GM21529 (cell line): Measurements from ENCODE around the gene PSMD6.

Experiments
- ATAC-seq: cut with Tn5 transposase; IDR thresholded peaks from one replicate; pipeline ENCODE4 v1.9.1; 2021; ENCODE audit not compliant: unreplicated experiment

PSMD6 gene

DNA sequence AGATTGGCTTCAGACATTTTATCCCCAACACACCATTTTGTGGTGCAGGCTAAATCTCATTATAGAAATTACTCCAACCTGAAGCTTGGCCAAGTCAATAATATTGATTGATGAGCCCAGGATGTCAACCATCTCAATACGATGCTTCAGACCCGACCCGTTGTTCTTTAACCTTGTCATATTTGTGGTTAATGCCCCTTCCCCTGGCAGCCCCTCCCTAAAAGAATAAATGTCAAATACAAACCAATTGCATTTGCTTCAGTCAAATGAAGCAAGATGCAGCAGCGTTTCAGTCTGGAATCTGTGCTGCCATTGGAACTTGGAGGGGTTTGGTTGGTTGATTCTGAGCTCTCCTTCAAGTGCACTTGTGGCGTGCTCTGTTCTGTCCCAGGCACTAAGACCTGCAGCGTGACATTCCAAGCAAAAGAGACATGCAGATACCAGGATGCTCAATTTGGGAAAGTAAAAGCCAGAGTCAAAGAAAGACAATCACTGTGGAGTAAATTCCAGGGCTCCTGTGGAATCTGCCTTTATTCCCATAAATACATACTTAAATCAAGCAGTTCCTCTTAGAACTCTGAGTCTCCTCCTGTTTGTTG, 23.8 kb upstream of the PSMD6 start:
- ATAC-seq: no peak

DNA sequence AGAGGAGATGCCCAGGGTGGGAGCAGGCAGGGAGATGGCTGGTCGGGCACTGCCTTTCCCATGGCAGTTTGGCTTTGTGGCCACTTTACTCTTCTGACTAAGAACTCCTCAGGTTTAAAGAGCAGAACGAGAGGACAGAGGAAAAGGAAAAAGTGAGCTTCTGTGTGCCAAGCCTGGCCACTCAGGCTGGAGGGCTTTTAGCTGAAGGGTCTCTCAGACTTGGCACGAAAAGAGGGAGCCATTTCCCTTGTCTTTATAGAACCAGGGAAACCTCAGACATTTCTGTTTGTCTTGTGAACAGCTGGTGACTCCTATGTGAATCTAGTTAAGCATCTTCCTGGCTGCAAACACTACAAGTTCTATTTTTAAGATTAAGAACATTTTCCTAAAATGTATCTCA, 23.3 kb upstream of the PSMD6 start:
- ATAC-seq: no peak

DNA sequence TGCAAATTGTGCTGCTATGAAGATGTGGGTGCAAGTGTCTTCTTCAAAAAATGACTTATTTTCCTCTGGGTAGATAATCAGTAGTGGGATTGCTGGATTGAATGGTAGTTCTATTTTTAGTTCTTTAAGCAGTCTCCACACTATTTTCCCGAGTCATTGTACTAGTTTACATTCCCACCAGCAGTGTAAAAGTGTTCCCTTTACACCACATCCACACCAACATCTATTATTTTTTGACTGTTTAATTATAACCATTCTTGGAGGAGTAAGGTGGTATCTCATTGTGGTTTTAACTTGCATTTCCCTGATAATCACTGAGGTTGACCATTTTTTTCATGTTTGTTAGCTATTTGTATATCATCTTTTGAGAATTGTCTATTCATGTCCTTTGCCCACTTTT, 19.7 kb upstream of the PSMD6 start:
- ATAC-seq: no peak

DNA sequence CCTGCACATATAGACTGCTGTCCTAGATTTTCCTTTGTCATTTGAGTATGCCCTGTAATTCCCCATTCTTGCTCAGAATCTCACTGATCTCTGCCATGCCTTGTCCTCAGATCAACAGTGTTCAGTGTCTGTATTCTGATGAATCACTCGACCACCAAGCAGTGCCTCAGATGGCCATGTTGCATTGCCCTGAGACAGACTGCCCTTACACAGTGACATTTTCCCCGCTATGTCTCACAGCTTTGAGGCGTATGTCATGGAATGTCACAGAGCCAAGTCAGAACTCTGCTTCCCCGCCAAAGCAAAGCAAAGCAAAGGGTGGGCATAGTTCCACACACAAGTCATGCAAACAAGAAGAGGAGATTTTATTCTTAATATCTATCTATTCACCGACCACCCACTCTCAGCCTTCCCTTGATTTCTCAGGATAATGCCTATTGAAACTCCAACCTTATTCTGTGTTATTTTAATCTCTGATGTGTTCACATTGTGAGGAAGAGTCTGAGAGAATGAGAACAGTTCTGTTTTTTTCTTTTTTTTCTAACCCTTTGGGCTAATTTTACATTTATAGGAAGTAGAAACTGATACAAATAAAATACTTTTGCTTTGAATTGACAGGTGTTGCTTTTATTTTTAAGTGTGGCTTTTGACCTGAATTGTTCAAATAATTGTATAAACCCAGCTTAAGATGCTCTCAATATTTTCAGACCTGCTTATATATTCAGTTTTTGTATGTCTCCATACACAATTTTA, 16.9 kb upstream of the PSMD6 start:
- ATAC-seq: no peak

DNA sequence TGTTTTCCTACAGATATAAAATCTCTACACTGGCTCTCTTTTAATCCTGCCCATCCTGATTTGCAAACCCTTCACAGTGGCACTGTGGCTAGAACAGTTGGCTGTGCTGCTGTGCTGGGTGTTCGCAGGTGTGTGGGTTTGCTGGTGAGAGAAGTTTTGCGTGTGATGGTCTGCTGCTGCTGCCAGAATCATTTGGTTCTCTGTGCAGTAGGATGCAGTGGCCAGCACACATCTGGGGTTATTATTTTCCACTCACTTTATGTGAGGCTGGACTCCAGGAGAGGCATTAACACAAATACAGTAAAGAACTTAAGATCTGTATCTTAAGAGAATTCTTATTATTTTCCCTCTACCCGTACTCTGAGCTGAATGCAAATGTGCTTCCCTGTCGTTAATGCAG, 16.0 kb upstream of the PSMD6 start:
- no peak for ATAC-seq

DNA sequence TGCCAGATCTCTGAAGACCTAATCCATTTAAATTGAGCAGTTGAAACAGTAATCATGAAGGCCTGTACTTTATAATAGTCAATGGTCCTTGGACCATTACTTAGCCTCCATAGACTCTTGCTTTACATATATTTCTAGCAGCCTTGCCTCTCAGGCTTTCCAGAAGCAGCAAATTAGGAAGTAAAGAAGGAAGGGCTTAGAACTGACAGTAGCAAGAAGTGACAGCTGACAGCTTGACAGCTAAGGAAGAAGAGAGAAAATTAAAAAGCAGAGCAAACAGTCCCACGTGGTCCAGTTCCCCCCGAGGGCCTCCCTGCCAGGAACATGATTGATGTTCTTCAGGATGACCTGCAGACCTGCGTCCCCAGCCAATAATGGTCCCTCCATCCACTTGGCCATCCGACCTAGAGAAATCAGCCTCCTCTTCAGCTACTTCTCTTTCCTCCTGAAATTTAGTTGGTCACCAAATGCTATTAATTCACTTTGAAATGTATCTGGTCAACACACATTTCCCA, 15.0 kb upstream of the PSMD6 start:
- ATAC-seq: no peak

DNA sequence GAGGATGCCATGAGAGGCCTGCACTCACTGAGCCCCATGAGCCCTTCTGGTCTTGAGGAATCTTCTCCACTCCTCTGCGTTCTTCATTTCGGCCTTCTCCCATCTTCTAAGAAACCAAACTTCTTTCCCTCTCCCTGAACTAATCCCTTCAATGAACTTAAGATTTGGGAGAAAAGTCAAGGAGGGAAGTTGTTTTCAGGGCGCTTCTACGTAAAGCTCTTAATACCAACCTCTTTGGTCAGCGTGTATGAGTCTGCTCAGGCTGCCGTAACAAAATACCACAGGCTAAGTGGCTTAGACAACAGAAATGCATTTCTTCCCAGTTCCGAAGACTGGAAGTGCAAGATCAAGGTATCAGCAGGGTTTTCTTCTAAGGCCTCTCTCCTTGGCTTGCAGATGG, 13.8 kb upstream of the PSMD6 start:
- no peak for ATAC-seq

DNA sequence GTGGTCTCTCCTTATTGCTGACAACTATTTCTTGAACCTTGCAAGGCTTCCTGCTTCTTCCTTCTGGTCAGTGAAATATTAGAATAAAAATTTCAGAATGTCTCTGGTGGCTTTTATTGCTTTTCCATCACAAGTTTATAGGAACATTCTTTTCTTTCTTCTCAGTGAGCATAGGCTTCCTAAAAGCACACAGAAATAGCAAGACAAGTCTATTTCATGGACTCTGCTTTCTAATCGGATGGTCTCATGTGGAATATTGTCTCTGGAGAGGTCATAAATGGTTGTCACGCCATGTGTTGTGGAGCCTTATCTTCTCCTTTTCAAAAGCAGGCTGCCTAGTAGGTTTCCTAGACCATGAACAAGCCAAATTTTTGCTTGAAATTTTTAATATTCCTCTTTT, 9.8 kb upstream of the PSMD6 start:
- no peak for ATAC-seq

DNA sequence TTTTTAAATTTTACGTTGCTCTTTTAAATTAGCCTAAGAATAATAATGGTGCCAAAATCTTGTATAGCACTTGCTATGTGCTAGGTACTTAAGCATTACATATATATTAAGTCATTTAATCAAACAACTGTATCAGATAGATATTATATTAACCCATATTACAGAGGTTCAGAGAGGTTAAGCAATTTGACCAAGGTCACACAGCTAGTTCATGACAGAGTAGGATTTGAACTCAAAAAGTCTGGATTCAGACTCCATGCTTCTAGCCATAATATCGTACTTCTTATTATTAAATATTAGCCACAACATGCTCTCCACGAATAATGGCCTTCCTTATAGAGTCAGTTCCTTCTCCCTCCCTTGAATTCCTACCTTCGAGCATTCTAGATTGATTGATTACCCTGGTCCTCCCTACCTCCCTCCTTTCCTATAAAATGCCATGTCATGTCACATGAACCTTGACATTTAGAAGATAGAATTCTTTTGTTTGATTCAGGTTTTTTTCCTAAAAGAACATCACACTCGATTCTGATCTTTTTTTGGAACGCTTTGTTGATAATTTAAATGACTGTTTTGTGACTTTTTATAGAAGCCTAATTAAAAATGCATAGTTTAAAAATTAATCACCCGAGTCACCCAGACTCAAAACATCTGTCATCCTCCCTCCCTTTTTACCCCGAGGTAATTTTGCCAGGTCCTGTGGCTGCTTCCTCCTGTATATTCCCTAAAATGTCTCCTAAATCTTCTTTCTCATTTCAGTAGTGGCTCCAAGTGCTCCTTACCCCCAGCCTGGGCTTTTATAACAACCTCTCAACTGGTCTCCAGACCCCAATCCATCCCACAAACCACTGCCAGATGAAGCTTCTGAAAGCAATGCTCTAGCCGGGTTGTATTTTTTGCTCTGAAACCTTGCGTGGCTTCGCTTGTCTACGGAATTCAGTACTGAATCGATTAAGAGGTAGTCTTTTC, 8.5 kb upstream of the PSMD6 start:
- ATAC-seq: no peak

DNA sequence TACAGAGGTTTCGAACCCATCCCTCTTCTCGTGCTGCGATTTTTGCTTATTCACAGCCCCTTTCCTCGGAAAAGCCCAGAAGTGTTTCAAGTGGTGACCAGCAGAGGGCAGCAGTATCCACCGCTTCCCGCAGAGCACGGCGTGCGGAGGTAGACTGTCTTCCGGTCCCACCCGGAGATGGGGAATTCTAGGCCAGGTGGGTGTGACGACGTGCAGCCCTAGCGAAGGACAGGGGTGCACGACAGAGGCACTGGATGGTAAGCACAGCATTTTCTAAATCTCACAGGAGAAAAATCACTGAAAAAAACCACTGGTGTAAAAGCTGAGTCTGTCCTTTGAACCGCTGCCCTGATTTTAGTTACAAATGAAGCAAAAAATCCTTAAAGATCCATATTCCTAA, 7.4 kb upstream of the PSMD6 start:
- ATAC-seq: peak; percentile 95

DNA sequence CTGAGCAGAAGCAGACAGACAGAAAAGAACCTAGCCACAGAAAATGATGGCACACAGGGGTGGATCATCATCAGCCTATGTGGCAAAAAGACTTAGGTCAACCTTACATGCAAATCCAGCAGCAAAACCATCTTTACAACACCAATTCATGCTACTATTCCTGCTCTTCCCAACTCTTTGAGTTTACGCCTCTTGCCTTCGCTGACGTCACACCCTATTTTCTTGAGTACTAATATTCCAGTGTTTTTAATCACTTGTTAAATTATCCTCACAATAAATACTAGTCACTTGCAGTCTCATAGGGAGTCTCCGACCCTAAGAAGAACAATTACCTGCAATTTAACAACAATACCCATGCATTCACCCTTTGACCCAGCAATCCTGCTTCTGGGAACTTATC, 6.0 kb upstream of the PSMD6 start:
- no peak for ATAC-seq

DNA sequence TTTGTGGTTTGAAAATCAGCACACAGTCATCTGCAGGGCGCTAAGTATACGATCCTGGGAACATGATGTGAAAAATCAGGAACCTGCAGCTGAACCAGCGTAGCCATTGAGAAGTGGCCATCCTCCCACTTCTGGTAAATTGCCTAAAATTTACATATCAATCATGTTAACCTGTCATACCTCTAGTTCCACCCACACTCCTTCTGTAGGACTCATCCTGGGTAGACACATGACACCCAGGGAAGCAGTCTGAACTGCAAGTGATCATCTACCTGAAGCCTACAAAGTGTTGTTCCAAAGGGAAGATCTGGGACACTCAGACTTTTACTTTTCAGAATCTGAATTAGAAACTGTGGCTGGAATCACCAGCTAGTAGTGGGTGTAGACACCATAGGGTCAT, 5.5 kb upstream of the PSMD6 start:
- no peak for ATAC-seq

DNA sequence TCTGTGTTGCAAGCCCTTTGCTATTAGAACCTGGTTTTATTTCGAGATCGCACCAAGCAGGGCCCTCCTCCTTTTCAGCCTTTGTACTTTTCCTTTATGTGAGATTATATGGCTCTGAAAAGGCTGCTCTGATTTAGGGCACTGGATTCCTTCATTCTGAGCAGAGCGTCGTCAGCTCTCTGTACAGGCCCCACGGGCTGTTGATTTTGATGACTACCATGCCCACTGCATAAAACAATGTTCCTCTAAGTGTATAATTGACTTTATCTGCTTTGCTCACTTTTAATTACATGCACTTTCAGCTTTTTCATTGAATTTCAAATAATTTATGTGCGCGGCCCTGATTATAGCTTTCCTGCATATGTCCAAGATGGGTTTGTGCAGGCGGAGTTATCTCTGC, 4.4 kb upstream of the PSMD6 start:
- no peak for ATAC-seq

DNA sequence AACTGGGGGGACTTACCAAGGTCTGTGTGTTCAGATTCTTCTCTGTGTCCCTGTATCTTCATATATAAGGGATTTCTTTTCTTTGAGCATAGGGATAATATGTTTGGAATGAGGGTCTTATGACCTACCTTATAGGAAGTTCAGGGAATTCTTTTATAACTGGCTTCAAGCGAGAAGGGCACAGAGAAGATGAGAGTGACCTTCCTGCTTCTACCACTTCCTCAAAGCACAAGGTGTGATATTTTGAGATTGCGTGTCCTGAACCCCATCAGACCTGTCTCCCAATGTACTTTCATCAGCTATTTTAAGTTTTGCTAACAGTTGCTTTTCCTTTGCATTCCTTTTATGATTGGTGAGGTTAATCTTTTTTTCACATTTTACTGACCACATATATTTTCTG, 3.1 kb upstream of the PSMD6 start:
- ATAC-seq: no peak

DNA sequence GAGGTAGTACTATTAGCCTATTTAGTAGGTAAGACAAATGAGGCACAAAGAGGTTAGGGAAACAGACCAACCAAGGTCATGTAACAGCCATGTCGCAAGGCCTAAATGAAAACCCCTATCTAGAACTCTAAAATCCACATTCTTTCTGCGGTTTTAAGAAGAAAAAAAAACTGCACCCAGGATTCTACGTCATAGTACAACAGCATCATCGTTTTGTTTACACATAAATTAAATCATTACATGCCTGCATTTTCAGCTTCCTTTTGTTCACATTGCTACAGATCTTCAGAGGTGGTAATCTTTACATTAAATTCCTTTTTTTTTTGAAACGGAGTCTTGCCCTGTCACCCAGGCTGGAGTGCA, 548 bp upstream of the PSMD6 start:
- ATAC-seq: no peak

DNA sequence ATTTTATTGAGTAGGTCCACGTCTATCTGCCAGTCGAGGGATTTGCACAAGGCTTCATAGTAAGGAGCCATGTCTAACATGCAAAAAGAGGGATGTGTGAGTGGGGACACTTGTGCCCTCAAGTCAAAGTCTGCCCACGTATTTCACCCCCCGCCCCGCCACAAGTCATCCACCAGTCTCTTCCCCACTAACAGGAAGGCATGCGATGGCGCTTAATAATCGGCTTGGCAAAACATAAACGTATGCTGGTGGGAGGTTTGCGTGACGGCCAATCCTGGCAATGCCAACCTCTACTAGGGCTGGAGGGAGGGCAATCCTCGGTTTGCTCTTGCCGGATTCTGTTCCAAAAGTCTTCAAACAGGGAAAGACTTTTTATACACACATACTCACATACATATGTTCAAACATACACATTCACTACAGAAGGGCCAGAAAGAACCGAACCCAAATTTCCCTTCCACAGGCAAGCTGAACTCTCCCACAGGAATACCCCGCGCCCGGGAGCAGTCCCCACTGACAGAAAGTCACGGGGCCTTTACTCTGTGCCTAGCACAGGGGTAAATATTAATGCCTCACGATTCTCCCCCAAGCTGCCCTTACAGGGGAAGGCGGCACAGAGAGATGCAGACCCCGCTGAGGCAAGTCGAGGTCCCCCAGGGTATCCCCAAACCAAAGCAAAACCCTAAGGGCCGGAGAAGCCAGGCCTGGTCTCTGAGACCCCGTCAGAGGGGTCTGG, 675 bp downstream of the PSMD6 start:
- peak; percentile 14 for ATAC-seq

DNA sequence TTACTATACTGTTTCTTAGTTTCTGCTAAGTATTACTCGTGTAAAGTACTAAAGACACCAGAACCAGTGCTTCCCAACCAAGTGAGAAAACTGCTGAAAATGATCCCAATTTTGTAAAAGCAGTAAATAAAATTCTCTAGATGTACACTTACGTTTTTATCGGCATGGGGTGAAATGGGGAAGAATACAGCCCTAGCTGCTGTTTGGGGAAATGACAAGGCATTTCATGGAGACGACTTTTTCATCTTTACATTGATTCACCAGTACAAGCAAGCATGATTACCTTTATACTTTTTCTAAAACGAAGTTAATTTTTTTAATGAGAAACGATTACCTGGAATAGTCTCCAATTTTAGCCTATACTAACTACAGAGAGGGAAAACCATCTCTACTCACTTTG, 1.4 kb downstream of the PSMD6 start:
- no peak for ATAC-seq

DNA sequence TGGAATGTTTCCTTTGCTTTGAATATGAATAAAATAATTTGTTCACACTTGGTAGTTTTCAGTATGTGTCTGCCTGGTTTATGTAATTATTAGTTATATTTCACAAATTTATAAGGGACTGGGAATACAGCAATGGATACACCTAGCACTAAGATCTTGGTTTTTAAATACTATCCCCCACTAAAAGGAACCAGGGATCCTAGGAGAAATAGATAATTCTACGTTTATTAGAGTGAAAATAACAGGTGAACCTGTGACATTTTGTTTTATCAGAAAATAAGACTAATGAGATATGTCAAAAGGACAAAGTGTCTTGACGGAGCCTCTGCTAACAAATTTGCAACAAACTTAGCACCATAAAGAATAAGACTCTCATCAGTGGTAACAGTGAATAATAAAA, 3.4 kb downstream of the PSMD6 start:
- ATAC-seq: no peak

DNA sequence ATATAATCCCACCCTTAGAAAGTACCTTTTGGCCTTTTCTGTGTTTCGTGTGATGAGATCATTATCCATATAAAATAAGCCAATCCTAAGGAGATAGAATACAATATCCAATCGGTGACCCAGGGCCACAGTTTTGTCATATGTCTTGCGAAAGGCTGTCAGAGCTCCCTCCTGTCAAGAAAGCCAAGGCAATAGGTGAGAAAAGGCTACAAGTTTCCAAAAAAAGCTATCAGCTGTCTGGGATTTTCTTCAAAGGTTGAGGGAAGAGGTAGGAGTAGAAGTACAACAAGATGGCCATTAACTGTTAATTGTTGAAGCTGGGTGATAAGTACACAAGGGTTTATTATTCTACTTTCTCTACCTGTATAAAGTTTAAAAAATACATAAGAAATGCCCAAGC, 4.0 kb downstream of the PSMD6 start:
- ATAC-seq: no peak

DNA sequence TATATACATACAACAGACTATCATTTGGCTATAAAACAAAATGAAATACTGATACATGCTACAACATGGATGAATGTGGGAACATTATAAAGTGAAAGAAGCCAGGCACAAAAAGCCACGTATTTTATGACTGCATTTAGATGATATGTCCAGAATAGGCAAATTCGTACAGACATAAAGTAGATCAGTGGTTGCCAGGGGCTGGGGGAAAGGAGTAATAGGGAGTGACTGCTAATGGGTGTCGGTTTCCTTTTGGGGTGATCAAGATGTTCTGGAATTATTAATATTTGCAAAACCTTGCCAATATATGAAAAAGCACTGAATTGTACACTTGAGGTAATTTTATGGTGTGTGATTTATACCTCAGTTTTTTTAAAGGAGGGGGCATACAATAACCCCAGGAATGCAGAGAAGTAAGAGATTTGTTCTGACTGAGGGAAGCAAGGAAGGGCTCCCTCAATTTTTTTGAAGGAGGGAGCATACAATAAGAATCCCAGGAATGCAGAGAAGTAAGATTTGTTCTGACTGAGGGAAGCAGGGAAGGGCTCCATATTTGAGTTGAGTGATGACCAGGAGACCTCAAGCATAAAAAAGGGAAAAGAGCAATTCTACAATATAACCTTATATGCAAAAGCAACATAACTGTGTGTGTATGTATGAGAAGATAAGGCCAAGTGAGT, 6.2 kb downstream of the PSMD6 start:
- ATAC-seq: no peak

DNA sequence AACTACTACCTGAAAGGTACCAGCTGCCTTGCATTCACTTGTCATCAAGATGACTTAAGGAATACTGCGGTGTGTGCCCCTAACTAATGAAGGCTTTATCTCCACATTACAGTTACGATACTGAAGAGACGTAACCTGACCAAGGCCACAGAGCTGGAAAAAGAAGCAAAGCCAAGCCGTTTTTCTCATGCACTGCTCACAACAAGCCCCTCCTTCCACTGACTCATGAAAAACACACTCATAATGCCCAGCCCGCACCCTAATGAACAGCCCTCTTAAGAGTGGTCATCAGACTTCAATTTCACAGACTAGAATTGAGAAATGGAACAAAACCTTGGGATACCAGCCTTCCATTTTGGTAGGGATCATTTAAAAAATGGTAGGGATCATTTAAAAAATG, 11.6 kb downstream of the PSMD6 start:
- ATAC-seq: no peak
